Thoracic aorta (tissue), 2 donors: ENCODE results near the gene POLR3F. TPM values are rescaled to one million over a fixed set of nuclear protein-coding genes. Genes with fewer than 3 reads are reported as not detected.

Experiments used
- ATAC-seq: fragments of 150-250 bp; one replicate; pipeline ENCODE4 v1.8.0; 2017; ENCODE audit warnings: low read depth; ENCODE audit not compliant: insufficient number of reproducible peaks, low FRiP score
- DNase-seq: peaks from one replicate; pipeline ENCODE4 v3.0.0-alpha.2; 2020; ENCODE audit warnings: low spot score
- H3K27ac ChIP-seq, 2 donors: fragments of 200-600 bp; sonication (generic); 1 replicate in 1 of 2; 2 replicates in 1 of 2; pipeline ENCODE4 v1.5.1; 2016; ENCODE audit warnings: mild to moderate bottlenecking in 2 of 2, moderate library complexity in 2 of 2
- H3K27me3 ChIP-seq: fragments of 200-600 bp; sonication (generic); replicated peaks from 2 replicates; pipeline ENCODE4 v1.6.0; 2016; ENCODE audit warnings: mild to moderate bottlenecking; ENCODE audit not compliant: insufficient read depth
- H3K36me3 ChIP-seq: fragments of 200-600 bp; sonication (generic); one replicate; pipeline ENCODE4 v1.5.1; 2016
- H3K4me1 ChIP-seq, 2 donors: fragments of 200-600 bp; sonication (generic); 1 replicate in 1 of 2; 2 replicates in 1 of 2; pipeline versions ENCODE4 v1.5.1 to v1.6.0; 2016; ENCODE audit warnings: low read depth in 2 of 2, mild to moderate bottlenecking in 1 of 2; ENCODE audit not compliant: control insufficient read depth in 1 of 2
- H3K4me3 ChIP-seq: fragments of 200-600 bp; sonication (generic); 2 replicates; pipeline ENCODE4 v1.5.1; 2016; ENCODE audit warnings: mild to moderate bottlenecking
- H3K9me3 ChIP-seq: fragments of 200-600 bp; sonication (generic); 2 replicates; pipeline ENCODE4 v1.5.1; 2016
- total RNA-seq, 2 donors: library from RNA; depleted of rRNA; stranded (reverse); fragments of >200 nt; gene quantifications; one replicate each; pipeline versions ENCODE4 v1.1.0 to v1.2.3, GENCODE V29; 2016
- TF ChIP-seq, protein P1 (sequence below): fragments of 200-600 bp; sonication (generic); IDR thresholded peaks from one replicate; pipeline ENCODE4 v1.5.1; 2019; ENCODE audit warnings: antibody characterized with exemption

POLR3F gene
- total RNA-seq, 2 donors from 2014 or later: 9.1 to 17.1 TPM

DNA sequence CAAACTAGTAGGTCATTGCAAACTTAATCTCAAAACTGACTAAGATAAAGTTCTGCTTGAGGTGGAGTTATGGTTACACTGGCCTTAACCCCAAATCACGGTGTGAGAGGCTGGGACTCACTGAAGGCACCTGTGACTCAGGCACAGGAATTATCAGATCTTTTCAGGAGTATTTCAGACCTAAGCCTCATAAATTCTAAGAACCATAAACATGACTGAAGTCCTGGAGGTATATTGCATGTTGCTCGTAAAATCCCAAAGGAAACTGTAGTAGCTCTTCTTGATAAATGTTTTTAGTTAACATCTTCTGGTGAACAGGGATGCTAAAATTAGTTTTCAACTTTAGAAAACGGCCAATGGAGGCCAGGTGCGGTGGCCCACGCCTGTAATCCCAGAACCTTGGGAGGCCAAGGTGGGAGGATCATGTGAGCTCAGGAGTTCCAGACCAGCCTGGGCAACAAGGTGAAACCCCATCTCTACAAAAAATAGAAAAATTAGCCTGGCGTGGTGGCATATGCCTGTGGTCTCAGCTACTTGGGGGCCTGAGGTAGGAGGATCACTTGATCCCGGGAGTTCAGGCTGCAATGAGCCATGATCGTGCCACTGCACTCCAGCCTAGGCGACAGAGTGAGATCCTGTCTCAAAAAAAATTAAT lies 36.9 kb upstream of the POLR3F start:
- no peak for ATAC-seq
- TF ChIP-seq, protein P1, sequence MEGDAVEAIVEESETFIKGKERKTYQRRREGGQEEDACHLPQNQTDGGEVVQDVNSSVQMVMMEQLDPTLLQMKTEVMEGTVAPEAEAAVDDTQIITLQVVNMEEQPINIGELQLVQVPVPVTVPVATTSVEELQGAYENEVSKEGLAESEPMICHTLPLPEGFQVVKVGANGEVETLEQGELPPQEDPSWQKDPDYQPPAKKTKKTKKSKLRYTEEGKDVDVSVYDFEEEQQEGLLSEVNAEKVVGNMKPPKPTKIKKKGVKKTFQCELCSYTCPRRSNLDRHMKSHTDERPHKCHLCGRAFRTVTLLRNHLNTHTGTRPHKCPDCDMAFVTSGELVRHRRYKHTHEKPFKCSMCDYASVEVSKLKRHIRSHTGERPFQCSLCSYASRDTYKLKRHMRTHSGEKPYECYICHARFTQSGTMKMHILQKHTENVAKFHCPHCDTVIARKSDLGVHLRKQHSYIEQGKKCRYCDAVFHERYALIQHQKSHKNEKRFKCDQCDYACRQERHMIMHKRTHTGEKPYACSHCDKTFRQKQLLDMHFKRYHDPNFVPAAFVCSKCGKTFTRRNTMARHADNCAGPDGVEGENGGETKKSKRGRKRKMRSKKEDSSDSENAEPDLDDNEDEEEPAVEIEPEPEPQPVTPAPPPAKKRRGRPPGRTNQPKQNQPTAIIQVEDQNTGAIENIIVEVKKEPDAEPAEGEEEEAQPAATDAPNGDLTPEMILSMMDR: no peak
- Histone ChIP-seq H3K4me1 (peaks cover 0 to 4% of the 10 kb centered on the region in 2 donors), H3K36me3 (no peaks in the 10 kb centered on the region), H3K27me3 (no peaks in the 10 kb centered on the region), H3K9me3 (no peaks in the 10 kb centered on the region), H3K27ac (no peak overlapping the region), H3K4me3 (no peak overlapping the region)
- DNase-seq: no peak

DNA sequence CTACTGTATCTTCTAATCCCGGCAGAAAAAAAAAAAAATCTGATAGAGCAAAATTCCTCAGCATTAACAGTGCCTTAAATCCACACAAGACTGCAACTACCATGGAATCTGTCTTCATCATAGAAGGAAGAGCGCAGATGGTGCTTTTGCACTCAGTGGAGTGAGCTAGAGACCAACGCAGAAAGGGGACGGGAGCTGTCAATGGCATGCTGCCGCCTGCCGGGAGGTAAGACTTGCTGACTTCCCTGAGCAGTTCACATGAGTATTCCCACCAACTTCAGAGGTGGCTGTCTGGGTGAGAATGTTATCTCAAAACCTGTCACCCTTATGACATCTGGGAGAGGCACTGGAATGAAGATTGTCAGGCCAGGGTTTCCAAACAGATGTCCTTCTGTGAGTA lies 36.0 kb upstream of the POLR3F start:
- DNase-seq: no peak
- ATAC-seq: no peak
- H3K36me3 ChIP-seq: no peaks in the 10 kb centered on the region
- H3K27ac ChIP-seq: no peak overlapping the region
- H3K9me3 ChIP-seq: no peaks in the 10 kb centered on the region
- no peak overlapping the region for H3K4me3 ChIP-seq
- TF ChIP-seq, protein P1: no peak
- no peaks in the 10 kb centered on the region for H3K27me3 ChIP-seq
- H3K4me1 ChIP-seq: peaks cover 0 to 4% of the 10 kb centered on the region in 2 donors

DNA sequence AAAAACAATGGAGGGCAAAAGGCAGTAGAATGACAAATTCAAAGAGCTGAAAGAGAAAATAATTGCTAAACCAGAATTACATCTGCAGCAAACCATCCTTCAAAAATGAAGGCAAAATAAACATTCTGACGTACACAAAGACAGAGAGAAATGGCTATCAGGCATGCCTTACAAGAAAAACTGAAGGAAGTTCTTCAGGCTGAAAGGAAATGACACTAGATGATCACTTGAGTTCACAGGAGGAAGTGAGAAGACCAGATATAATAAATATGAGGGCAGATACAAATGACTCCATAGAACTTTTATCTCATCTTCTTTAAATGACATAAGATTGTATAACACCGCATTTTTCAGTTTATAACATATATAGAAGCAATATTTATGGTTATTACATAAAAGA lies 30.3 kb upstream of the POLR3F start:
- DNase-seq (no peak), ATAC-seq (no peak)
- H3K27ac ChIP-seq: no peak overlapping the region

DNA sequence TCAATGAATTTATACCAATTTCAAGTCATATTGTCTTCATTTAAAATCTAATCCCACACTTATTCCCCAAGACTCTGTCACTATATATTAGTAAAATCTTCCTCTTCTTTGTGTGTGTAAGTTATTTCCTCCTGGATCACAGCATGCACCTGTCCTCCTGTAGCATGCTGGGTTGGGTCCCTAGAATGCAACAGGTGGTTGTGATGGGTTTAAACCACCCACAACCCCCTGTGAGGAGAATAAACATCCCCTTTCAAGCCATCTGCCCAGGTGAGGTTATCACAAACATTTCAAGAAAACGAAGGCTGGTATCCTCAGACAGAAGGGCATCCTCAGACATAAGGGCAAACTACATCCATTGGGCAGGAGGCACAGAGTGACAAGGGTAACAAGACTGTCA lies 26.8 kb upstream of the POLR3F start:
- no peak overlapping the region for H3K4me3 ChIP-seq
- H3K27me3 ChIP-seq: no peaks in the 10 kb centered on the region
- H3K36me3 ChIP-seq: no peaks in the 10 kb centered on the region
- H3K4me1 ChIP-seq: no peaks in the 10 kb centered on the region
- H3K27ac ChIP-seq: no peak overlapping the region
- no peak for DNase-seq
- no peak for ATAC-seq
- no peaks in the 10 kb centered on the region for H3K9me3 ChIP-seq
- TF ChIP-seq, protein P1: no peak

More for the DNA sequence above, 30.3 kb upstream of the POLR3F start:
- TF ChIP-seq, protein P1: no peak
- Histone ChIP-seq H3K4me3 (no peak overlapping the region), H3K27me3 (no peaks in the 10 kb centered on the region), H3K4me1 (no peaks in the 10 kb centered on the region), H3K9me3 (no peaks in the 10 kb centered on the region), H3K36me3 (no peaks in the 10 kb centered on the region)

DNA sequence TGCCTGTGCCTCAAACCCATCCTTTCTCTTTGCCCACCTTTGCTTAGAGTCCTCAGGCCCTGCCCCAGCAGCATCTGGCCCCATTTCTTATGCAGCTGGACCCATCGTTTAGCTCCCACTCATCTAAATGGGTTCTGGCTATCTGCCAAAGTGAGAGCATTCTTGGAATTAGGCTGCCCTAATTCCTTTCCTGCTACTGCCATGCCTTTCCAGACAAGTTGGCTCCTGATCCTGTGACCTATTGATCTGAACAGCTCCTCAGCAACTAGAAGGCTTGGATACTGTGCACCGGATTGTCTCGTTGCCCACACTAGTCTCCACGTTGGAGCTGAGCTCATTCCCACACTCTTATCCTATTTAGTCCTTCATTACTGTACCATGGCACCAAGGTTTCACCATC lies 23.3 kb upstream of the POLR3F start:
- H3K27me3 ChIP-seq: no peaks in the 10 kb centered on the region
- no peak overlapping the region for H3K27ac ChIP-seq
- H3K4me3 ChIP-seq: no peak overlapping the region
- H3K36me3 ChIP-seq: no peaks in the 10 kb centered on the region
- TF ChIP-seq, protein P1: no peak
- no peaks in the 10 kb centered on the region for H3K9me3 ChIP-seq
- ATAC-seq (no peak), DNase-seq (no peak)
- H3K4me1 ChIP-seq: no peaks in the 10 kb centered on the region
